Bronchial epithelial cell (primary cell): ENCODE data around the gene CFAP157. TPM values are rescaled to one million over a fixed set of nuclear protein-coding genes. Genes with fewer than 3 reads are reported as not detected.

Experiments used
- DNase-seq: peaks from one replicate; pipeline ENCODE4 v3.0.0-alpha.2; 2010; ENCODE audit warnings: low read depth
- FAIRE-seq: peaks from 2 replicates; lab custom pipeline; 2011; peaks lifted over from hg19 to GRCh38; lab: Jason Lieb, UNC
- H3K27me3 ChIP-seq: 2 replicates; pipeline ENCODE4 v1.5.1; 2011; ENCODE audit warnings: low read length; ENCODE audit not compliant: control insufficient read depth, insufficient read depth
- H3K36me3 ChIP-seq: 2 replicates; pipeline ENCODE4 v1.5.1; 2011; ENCODE audit warnings: low read length; ENCODE audit not compliant: control insufficient read depth, insufficient read depth
- H3K4me3 ChIP-seq: 2 replicates; pipeline ENCODE4 v1.5.1; 2011; ENCODE audit warnings: mild to moderate bottlenecking, low read depth, low read length, control low read depth
- total RNA-seq: library from RNA; depleted of rRNA; stranded (reverse); fragments of >200 nt; gene quantifications from 2 replicates; pipeline ENCODE4 v1.2.1, GENCODE V29; 2014
- TF ChIP-seq, protein P1 (sequence below): IDR thresholded peaks from 2 replicates; pipeline ENCODE4 v1.5.1; 2011; ENCODE audit warnings: mild to moderate bottlenecking, moderate library complexity, low read length, control low read depth, inconsistent platforms; ENCODE audit not compliant: insufficient read depth, severe bottlenecking

Gene CFAP157
- total RNA-seq, 1 donor from 2014 or later: not detected

DNA sequence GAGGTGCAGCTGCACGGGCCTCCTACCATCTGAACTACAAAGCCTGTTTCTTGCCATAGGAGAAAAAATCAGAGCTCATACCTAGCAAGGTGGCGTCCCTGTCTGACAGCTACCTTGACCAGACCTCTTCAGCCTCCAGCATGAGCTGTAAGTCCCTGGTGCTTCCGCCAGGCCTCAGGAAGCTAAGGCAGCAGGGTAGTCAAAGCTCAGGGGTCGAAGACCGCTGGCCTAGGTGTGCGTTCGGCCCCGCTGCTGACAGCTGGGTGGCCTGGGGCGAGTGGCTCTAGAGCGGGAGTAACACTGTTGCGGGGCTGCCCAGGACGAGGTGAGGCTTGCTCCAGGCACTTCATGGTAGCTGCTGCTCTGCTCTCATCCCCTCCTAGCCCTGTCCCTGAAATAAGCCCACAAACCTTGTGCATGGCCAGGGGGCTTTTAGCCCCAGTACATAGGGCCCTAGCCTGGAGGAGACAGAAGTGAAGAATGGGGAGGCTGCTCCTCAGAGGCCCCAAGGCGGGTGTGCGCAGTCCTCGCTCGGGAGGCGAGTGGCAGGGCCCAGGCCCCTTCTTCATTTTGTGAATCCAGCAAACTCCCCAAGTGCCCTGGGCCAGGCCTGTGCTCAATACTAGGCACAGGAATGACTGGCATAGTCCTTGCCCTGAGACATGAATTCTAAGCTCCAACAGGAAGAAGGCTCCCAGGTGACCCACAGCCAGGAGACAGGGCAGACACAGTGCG lies 22.9 kb downstream of the CFAP157 start:
- peaks cover 1% of the 10 kb centered on the region for H3K36me3 ChIP-seq
- DNase-seq: no peak
- no peak overlapping the region for H3K4me3 ChIP-seq
- no peaks in the 10 kb centered on the region for H3K27me3 ChIP-seq
- TF ChIP-seq, protein P1, sequence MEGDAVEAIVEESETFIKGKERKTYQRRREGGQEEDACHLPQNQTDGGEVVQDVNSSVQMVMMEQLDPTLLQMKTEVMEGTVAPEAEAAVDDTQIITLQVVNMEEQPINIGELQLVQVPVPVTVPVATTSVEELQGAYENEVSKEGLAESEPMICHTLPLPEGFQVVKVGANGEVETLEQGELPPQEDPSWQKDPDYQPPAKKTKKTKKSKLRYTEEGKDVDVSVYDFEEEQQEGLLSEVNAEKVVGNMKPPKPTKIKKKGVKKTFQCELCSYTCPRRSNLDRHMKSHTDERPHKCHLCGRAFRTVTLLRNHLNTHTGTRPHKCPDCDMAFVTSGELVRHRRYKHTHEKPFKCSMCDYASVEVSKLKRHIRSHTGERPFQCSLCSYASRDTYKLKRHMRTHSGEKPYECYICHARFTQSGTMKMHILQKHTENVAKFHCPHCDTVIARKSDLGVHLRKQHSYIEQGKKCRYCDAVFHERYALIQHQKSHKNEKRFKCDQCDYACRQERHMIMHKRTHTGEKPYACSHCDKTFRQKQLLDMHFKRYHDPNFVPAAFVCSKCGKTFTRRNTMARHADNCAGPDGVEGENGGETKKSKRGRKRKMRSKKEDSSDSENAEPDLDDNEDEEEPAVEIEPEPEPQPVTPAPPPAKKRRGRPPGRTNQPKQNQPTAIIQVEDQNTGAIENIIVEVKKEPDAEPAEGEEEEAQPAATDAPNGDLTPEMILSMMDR: no peak
- no peak for FAIRE-seq

DNA sequence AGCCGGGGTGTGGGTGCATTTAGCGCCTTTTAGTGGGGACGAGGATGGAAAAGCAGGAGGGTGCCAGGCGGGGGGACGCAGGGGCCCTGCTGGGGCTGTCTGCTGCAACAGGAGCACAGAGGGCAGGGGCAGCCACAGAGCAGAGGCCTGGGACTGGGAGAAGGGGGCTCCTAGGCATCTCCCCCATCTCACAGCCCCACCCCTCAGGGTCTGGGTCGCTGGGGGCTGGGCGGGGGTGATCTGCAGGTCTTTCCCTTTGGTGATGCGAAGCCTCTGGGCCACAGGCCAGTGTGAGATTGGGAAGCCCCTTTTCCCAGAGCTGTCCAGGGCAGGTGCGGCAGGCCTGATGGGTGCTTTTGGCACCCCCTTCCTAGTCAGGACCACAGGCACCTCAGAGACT lies 23.5 kb downstream of the CFAP157 start:
- TF ChIP-seq, protein P1: no peak
- Histone ChIP-seq H3K27me3 (no peaks in the 10 kb centered on the region), H3K36me3 (peaks cover 1% of the 10 kb centered on the region), H3K4me3 (no peak overlapping the region)
- DNase-seq (no peak), FAIRE-seq (no peak)

DNA sequence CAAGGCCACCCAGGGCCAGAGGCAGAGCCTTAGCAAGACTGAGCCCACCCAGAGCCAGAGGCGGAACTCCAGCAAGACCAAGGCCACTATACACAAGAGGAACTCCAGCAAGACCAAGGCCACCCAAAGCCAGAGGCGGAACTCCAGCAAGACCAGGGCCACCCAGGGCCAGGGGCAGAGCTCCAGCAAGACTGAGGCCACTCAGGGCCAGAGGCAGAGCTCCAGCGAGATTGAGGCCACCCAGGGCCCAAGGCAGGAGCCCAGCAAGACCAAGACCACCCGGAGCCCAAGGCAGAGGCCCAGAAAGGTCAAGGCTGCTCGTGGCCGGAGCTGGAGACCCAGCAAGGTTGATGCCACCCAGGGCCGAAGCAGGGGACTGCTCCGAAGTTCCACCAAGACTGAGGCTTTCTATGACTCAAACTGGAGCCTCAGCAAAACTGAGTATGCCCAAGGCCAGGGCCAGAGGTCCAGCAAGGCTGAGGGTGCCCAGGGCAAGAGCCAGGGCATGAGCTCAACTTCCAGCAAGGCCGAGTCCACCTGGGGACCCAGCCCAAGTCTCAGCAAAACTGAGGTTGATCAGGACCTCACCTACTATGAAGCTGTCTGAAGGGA lies 24.1 kb downstream of the CFAP157 start:
- TF ChIP-seq, protein P1: no peak
- FAIRE-seq (no peak), DNase-seq (no peak)

DNA sequence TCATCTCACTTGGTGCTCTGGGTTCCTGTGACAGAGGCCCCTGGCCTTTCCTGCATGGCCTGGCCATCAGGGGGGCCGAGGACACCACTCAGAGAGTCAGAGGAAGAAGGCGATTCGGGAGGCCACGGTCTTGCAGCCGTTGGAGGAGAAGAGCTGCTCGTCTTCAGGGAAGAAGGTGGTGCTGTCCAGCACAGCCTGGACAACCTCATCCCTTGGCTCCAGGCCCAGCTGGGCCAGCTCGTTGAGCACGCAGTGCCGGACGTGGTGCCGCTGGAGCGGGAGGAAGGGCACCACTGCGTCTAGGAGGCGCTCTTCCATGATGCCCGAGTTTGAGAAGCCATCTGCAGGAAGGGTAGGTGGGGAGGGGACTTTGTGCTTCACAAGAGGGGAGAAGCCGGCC lies 25.1 kb downstream of the CFAP157 start:
- H3K36me3 ChIP-seq: peaks cover 1% of the 10 kb centered on the region
- no peaks in the 10 kb centered on the region for H3K27me3 ChIP-seq
- DNase-seq (no peak), FAIRE-seq (no peak)
- TF ChIP-seq, protein P1: no peak
- H3K4me3 ChIP-seq: no peak overlapping the region

More for the DNA sequence above, 24.1 kb downstream of the CFAP157 start:
- Histone ChIP-seq H3K4me3 (no peak overlapping the region), H3K27me3 (no peaks in the 10 kb centered on the region), H3K36me3 (peaks cover 1% of the 10 kb centered on the region)

DNA sequence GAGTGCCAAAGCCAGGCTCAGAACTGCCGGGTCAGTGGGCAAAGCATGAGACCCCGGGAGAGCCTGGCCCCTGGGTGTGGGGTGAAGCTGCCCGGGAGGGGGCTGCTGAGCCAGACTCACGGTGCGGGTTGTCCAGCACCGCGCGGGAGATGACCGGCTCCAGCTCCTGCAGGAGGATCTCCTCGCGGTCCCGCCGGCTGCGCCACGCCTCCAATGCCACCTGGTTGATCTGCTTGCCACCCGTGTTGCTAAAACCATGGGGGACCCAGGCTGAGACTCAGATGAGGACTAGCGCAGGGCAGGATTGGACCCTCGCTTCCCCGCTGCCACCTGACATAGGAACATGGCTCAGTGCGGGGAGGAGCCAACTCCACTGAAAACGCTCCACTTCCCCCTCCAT lies 25.7 kb downstream of the CFAP157 start:
- TF ChIP-seq, protein P1: no peak
- Histone ChIP-seq H3K4me3 (no peak overlapping the region), H3K27me3 (no peaks in the 10 kb centered on the region), H3K36me3 (peaks cover 1% of the 10 kb centered on the region)
- DNase-seq (no peak), FAIRE-seq (no peak)
